HEK293 (cell line): Measurements from ENCODE around the gene SNX8.

Experiments used
- CTCF ChIA-PET: fragments of 350-600 bp; formaldehyde crosslinking; extraction: SDS; loops from one replicate; lab custom pipeline; 2021; ENCODE audit warnings: antibody characterized with exemption; lab: Yijun Ruan, JAX
- POLR2A ChIA-PET: fragments of 300-600 bp; formaldehyde crosslinking; extraction: SDS; loops from one replicate; lab custom pipeline; 2020; ENCODE audit warnings: antibody characterized with exemption, inconsistent platforms; lab: Yijun Ruan, JAX
- H3K27ac ChIP-seq: fragments of 200-500 bp; sonication (Bioruptor generic); 2 replicates; pipeline ENCODE4 v1.5.1; 2014; ENCODE audit warnings: low read depth, low read length, control low read depth, inconsistent platforms; ENCODE audit errors: extremely low read depth
- H3K36me3 ChIP-seq, 2 experiments: fragments of 200-500 bp in 1 of 2; sonication (Bioruptor generic) in 1 of 2; 1 replicate in 1 of 2; 2 replicates in 1 of 2; pipeline ENCODE4 v1.5.1; 2014 to 2017; ENCODE audit warnings: inconsistent platforms in 2 of 2, low read length in 2 of 2; ENCODE audit not compliant: control insufficient read depth in 2 of 2, insufficient read depth in 1 of 2
- H3K4me1 ChIP-seq: fragments of 200-500 bp; sonication (Bioruptor generic); 2 replicates; pipeline ENCODE4 v1.5.1; 2014; ENCODE audit warnings: mild to moderate bottlenecking, low read length, inconsistent platforms; ENCODE audit not compliant: control insufficient read depth, insufficient read depth
- H3K4me3 ChIP-seq: 2 replicates; pipeline ENCODE4 v1.5.1; 2011; ENCODE audit warnings: low read depth, mild to moderate bottlenecking, control low read depth, low read length, moderate library complexity
- H3K9me3 ChIP-seq: fragments of 200-500 bp; sonication (Bioruptor generic); 2 replicates; pipeline ENCODE4 v1.5.1; 2014; ENCODE audit warnings: low read depth, low read length, inconsistent platforms; ENCODE audit not compliant: control insufficient read depth, insufficient read depth
- PATZ1 ChIP-seq: fragments of 450-650 bp; formaldehyde crosslinking; IDR thresholded peaks from 2 replicates; pipeline ENCODE4 v1.5.1; 2016; ENCODE audit warnings: missing biosample characterization, missing genetic modification characterization
- SETDB1 ChIP-seq: IDR thresholded peaks from one replicate; pipeline ENCODE4 v1.6.1; 2017; ENCODE audit warnings: mild to moderate bottlenecking, low read length, moderate library complexity, mixed read lengths; ENCODE audit not compliant: insufficient read length
- WT1 ChIP-seq: fragments of 450-650 bp; formaldehyde crosslinking; IDR thresholded peaks from 2 replicates; pipeline ENCODE4 v1.5.1; 2016; ENCODE audit warnings: missing biosample characterization, missing genetic modification characterization
- ZBTB17 ChIP-seq: fragments of 450-650 bp; formaldehyde crosslinking; IDR thresholded peaks from 2 replicates; pipeline ENCODE4 v1.5.1; 2016; ENCODE audit warnings: missing biosample characterization, missing genetic modification characterization
- ZBTB21 ChIP-seq: fragments of 450-650 bp; formaldehyde crosslinking; IDR thresholded peaks from 2 replicates; pipeline ENCODE4 v1.5.1; 2017; ENCODE audit warnings: missing biosample characterization, missing genetic modification characterization
- ZBTB44 ChIP-seq: fragments of 450-650 bp; IDR thresholded peaks from 2 replicates; pipeline ENCODE4 v1.5.1; 2018; ENCODE audit warnings: missing biosample characterization, mild to moderate bottlenecking, missing genetic modification characterization
- ZBTB6 ChIP-seq: fragments of 450-650 bp; formaldehyde crosslinking; IDR thresholded peaks from 2 replicates; pipeline ENCODE4 v1.5.1; 2017; ENCODE audit warnings: missing biosample characterization, missing genetic modification characterization
- ZFP3 ChIP-seq: fragments of 450-650 bp; formaldehyde crosslinking; IDR thresholded peaks from 2 replicates; pipeline ENCODE4 v1.5.1; 2016; ENCODE audit warnings: low read depth, missing biosample characterization, missing genetic modification characterization
- ZNF132 ChIP-seq: fragments of 450-650 bp; formaldehyde crosslinking; IDR thresholded peaks from 2 replicates; pipeline ENCODE4 v1.5.1; 2017; ENCODE audit warnings: missing biosample characterization, missing genetic modification characterization, borderline replicate concordance
- ZNF16 ChIP-seq: fragments of 450-650 bp; formaldehyde crosslinking; IDR thresholded peaks from 2 replicates; pipeline ENCODE4 v1.5.1; 2016; ENCODE audit warnings: low read depth, missing biosample characterization, missing genetic modification characterization
- ZNF169 ChIP-seq: fragments of 450-650 bp; formaldehyde crosslinking; IDR thresholded peaks from 2 replicates; pipeline ENCODE4 v1.5.1; 2016; ENCODE audit warnings: missing biosample characterization, missing genetic modification characterization
- ZNF214 ChIP-seq: fragments of 450-650 bp; formaldehyde crosslinking; IDR thresholded peaks from 2 replicates; pipeline ENCODE4 v1.5.1; 2017; ENCODE audit warnings: missing biosample characterization, mild to moderate bottlenecking, missing genetic modification characterization, borderline replicate concordance
- ZNF350 ChIP-seq: fragments of 450-650 bp; formaldehyde crosslinking; IDR thresholded peaks from 2 replicates; pipeline ENCODE4 v1.5.0; 2017; ENCODE audit warnings: missing biosample characterization, mild to moderate bottlenecking, missing genetic modification characterization
- ZNF366 ChIP-seq: fragments of 450-650 bp; formaldehyde crosslinking; conservative IDR thresholded peaks from 2 replicates; pipeline ENCODE4 v1.5.1; 2016; ENCODE audit warnings: missing biosample characterization, missing genetic modification characterization
- ZNF488 ChIP-seq: fragments of 450-650 bp; formaldehyde crosslinking; IDR thresholded peaks from 2 replicates; pipeline ENCODE4 v1.5.1; 2016; ENCODE audit warnings: missing biosample characterization, missing genetic modification characterization
- ZNF555 ChIP-seq: fragments of 450-650 bp; formaldehyde crosslinking; conservative IDR thresholded peaks from 2 replicates; pipeline ENCODE4 v1.5.1; 2017; ENCODE audit warnings: missing biosample characterization, mild to moderate bottlenecking, missing genetic modification characterization, inconsistent platforms
- ZNF585B ChIP-seq: fragments of 450-650 bp; formaldehyde crosslinking; IDR thresholded peaks from 2 replicates; pipeline ENCODE4 v1.5.1; 2016; ENCODE audit warnings: missing biosample characterization, missing genetic modification characterization
- ZNF785 ChIP-seq: fragments of 450-650 bp; formaldehyde crosslinking; IDR thresholded peaks from 2 replicates; pipeline ENCODE4 v1.5.1; 2016; ENCODE audit warnings: missing biosample characterization, missing genetic modification characterization
- TF ChIP-seq, protein P1 (sequence below): fragments of 450-650 bp; formaldehyde crosslinking; IDR thresholded peaks from 2 replicates; pipeline ENCODE4 v1.5.1; 2016; ENCODE audit warnings: missing biosample characterization, missing genetic modification characterization
- TF ChIP-seq, protein P2 (sequence below): fragments of 450-650 bp; formaldehyde crosslinking; IDR thresholded peaks from 2 replicates; pipeline ENCODE4 v1.5.1; 2017; ENCODE audit warnings: missing biosample characterization, missing genetic modification characterization

The SNX8 gene

GRCh38 chr7:2202361-2202761, 111.9 kb downstream of the SNX8 start:
- Histone ChIP-seq H3K36me3 (peaks cover 1 to 76% of the 10 kb centered on the region in 2 experiments; a peak in 2 of 3 replicates), H3K4me3 (no peak overlapping the region), H3K9me3 (no peaks in the 10 kb centered on the region), H3K27ac (no peak overlapping the region), H3K4me1 (no peaks in the 10 kb centered on the region)
- POLR2A ChIA-PET: no interaction called here
- TF ChIP-seq ZNF132 (no peak), ZNF488 (tag by site-specific recombination) (no peak), ZBTB44 (no peak), ZNF16 (tag by site-specific recombination) (no peak), ZNF169 (tag by site-specific recombination) (no peak), ZNF585B (tag by site-specific recombination) (no peak), ZBTB21 (tag by site-specific recombination) (no peak), ZFP3 (tag by site-specific recombination) (no peak), ZBTB17 (tag by site-specific recombination) (no peak), ZNF366 (no peak), SETDB1 (no peak), ZNF555 (tag by site-specific recombination) (no peak), ZBTB6 (tag by site-specific recombination) (no peak), ZNF785 (tag by site-specific recombination) (no peak), WT1 (tag by site-specific recombination) (no peak), PATZ1 (tag by site-specific recombination) (no peak), ZNF350 (tag by site-specific recombination) (no peak), ZNF214 (tag by site-specific recombination) (no peak)
- TF ChIP-seq, protein P1, sequence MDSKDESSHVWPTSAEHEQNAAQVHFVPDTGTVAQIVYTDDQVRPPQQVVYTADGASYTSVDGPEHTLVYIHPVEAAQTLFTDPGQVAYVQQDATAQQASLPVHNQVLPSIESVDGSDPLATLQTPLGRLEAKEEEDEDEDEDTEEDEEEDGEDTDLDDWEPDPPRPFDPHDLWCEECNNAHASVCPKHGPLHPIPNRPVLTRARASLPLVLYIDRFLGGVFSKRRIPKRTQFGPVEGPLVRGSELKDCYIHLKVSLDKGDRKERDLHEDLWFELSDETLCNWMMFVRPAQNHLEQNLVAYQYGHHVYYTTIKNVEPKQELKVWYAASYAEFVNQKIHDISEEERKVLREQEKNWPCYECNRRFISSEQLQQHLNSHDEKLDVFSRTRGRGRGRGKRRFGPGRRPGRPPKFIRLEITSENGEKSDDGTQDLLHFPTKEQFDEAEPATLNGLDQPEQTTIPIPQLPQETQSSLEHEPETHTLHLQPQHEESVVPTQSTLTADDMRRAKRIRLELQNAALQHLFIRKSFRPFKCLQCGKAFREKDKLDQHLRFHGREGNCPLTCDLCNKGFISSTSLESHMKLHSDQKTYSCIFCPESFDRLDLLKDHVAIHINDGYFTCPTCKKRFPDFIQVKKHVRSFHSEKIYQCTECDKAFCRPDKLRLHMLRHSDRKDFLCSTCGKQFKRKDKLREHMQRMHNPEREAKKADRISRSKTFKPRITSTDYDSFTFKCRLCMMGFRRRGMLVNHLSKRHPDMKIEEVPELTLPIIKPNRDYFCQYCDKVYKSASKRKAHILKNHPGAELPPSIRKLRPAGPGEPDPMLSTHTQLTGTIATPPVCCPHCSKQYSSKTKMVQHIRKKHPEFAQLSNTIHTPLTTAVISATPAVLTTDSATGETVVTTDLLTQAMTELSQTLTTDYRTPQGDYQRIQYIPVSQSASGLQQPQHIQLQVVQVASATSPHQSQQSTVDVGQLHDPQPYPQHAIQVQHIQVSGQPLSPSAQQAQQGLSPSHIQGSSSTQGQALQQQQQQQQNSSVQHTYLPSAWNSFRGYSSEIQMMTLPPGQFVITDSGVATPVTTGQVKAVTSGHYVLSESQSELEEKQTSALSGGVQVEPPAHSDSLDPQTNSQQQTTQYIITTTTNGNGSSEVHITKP (tag by site-specific recombination): no peak
- TF ChIP-seq, protein P2, sequence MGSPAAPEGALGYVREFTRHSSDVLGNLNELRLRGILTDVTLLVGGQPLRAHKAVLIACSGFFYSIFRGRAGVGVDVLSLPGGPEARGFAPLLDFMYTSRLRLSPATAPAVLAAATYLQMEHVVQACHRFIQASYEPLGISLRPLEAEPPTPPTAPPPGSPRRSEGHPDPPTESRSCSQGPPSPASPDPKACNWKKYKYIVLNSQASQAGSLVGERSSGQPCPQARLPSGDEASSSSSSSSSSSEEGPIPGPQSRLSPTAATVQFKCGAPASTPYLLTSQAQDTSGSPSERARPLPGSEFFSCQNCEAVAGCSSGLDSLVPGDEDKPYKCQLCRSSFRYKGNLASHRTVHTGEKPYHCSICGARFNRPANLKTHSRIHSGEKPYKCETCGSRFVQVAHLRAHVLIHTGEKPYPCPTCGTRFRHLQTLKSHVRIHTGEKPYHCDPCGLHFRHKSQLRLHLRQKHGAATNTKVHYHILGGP (tag by site-specific recombination): no peak
- CTCF ChIA-PET: interaction anchor here (0.6 kb wide), 1 partner anchor 80 kb away, joined by 4 read pairs; no protein-coding TSS in a partner anchor
